GM12865 (cell line): ENCODE measurements around the gene HAGHL.

ENCODE experiments used
- DNase-seq: peaks from one replicate; pipeline ENCODE4 v3.0.0; 2010; ENCODE audit warnings: low read depth
- H3K4me3 ChIP-seq: 2 replicates; pipeline ENCODE4 v1.5.1; 2011; ENCODE audit warnings: mild to moderate bottlenecking, low read depth, low read length, control low read depth
- TF ChIP-seq, protein P1 (sequence below): IDR thresholded peaks from 2 replicates; pipeline ENCODE4 v1.5.1; 2011; ENCODE audit warnings: low read length, control low read depth, low read depth, inconsistent platforms; ENCODE audit not compliant: insufficient read depth; ENCODE audit errors: missing control alignments

The HAGHL gene

DNA sequence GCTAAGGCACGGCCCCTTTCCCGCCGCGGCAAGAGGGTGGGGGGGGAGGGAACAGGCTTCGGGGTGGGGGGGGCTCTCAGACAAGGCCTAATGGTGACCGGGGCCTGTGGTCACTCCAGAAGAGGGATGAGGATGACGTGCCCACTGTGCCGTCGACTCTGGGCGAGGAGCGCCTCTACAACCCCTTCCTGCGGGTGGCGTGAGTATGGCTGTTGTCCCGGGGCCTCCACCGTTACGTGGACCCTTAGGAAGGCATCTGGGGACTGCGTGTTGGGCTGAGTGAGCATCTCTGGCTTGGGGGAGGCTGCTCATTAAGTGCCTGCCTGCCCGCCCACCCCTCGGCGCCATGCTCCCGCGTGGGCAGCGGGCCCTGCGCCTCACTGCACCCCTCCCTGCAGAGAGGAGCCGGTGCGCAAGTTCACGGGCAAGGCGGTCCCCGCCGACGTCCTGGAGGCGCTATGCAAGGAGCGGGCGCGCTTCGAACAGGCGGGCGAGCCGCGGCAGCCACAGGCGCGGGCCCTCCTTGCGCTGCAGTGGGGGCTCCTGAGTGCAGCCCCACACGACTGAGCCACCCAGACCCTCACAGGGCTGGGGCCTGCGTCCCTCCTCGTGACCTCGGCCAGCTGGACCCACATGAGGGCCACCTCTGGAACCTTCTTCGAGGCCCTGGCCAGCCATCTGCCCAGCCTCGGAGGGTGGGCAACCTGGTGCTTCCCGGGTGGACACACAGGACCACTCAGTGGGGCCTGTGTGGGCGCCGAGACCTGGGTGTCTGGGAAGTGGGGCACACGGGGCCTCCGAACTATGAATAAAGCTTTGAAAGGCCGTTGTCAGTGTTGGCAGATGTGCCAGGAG is 2.2 kb downstream of the HAGHL start:
- peak overlapping the region; percentile 78 for H3K4me3 ChIP-seq
- TF ChIP-seq, protein P1, sequence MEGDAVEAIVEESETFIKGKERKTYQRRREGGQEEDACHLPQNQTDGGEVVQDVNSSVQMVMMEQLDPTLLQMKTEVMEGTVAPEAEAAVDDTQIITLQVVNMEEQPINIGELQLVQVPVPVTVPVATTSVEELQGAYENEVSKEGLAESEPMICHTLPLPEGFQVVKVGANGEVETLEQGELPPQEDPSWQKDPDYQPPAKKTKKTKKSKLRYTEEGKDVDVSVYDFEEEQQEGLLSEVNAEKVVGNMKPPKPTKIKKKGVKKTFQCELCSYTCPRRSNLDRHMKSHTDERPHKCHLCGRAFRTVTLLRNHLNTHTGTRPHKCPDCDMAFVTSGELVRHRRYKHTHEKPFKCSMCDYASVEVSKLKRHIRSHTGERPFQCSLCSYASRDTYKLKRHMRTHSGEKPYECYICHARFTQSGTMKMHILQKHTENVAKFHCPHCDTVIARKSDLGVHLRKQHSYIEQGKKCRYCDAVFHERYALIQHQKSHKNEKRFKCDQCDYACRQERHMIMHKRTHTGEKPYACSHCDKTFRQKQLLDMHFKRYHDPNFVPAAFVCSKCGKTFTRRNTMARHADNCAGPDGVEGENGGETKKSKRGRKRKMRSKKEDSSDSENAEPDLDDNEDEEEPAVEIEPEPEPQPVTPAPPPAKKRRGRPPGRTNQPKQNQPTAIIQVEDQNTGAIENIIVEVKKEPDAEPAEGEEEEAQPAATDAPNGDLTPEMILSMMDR = no peak
- DNase-seq = peak; percentile 22

DNA sequence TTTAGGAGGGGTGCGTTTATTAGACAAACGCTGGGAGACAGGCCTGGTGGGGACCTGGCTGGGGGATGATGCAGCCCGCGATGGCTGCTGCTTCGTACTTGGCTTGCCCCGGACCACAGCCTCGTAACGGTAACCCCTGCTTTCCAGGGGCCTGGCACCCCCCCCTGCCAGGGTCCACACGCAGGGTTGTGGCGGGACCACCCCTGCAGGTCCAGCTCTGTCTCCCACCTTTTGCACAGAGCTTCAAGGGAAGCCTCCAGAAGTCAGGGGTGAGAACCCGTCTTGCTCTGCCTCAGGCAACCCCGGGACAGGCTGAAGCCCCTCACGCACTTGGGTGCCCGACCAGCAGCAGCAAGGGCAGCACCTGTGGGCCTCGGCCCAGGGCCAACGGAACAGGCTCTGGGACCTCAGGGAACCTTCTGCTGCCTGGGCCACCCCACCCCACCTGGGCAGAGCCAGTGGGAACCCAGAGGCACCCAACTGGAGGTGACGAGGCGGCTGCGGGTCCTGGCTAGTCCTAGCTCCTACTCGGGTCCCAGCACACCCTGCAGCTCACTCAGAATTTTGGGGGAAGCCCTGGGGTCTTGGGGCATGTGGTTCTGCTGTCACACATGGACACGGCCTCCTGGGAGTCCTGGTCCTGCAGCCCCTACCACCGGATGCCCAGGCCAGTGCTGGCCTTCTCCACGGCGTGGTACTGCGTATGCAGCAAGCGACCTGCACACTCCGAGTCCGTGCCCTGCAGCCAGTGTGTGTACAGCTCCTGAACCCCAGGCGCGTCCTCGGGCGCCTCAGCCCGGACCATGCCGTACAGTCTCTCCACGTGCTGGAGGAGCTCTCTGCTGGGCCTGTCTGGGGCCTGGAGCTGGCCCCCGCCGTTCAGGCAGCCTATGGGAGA is 3.1 kb downstream of the HAGHL start:
- H3K4me3 ChIP-seq = no peak overlapping the region
- DNase-seq = no peak
- TF ChIP-seq, protein P1 = no peak

DNA sequence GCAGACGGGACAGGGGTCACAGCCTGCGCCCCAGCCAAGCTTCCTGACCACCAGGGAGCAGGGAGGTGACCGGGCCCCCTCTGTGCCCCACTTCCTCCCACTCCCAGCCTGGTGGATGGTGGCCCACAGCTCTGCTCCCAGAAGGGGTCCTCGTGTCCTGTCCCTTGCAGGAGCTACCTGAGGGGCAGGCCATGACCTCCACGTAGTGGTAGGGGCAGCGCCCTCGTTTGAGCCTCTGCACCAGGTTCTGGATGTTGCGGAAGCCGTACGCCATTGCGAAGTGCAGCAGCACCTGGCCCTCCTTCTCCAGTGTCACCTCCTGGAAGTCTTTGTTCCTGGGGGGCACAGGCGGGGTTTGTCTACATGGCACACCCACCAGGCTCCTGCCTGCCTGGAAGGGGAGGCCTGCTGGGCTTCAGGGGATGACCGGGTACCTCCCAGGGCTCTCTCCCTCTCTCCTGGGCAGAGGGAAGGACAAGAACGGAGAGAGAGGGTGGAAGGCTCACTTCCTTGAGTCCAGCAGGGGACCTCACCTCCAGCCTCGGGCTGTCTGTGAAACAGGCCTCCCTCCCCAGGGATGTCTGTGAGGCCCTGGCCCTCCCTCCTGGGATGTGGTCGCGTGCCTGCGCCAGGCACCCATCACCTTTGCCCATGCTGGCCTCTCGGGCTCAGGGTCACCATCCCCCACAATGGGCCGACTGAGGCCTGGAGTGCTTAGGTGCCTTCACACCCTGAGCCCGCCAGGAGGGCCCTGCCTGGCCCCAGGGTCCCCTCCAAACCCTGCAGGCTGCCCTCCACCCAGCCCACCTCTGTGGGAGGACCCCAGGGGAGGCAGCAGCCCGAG is 4.0 kb downstream of the HAGHL start:
- peak; percentile 9 for DNase-seq
- TF ChIP-seq, protein P1 = no peak
- no peak overlapping the region for H3K4me3 ChIP-seq

DNA sequence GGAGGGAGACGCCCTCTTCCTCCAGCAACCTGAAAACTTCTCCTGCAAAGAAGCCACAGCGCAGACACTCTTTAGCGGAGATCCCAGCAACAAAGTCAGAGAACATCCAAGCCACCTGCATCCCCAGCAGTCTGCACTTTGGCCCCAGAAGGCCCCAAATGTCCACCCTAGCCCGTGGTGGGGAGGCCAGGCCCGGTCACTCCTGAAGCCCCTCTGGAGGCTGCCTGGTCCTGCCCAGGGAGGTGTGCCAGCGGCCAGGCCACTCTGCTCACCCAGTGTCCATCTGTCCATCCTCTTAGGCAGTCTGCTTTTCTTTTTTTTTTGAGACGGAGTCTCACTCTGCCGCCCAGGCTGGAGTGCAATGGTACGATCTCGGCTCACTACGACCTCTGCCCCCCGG is 5.4 kb downstream of the HAGHL start:
- no peak overlapping the region for H3K4me3 ChIP-seq
- TF ChIP-seq, protein P1 = no peak
- DNase-seq = no peak

DNA sequence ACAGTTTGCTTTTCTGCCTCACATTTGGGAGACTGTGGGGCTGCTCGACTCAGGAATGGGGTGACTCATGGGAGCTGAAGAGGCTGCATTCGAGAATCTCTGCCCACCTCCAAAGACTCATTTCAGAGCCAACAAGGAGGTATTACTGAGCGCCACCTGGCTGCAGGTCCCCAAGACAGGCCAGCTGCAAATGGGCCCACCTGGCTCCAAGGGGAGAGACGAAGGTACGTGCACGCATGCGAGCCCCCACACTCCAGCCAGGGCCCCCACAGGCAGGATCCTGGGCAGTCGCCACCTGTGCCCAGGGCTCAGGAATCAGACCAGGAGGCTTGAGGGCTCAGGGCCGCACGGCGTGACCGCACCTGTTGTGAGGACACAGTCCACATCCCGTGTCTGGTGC is 6.0 kb downstream of the HAGHL start:
- no peak overlapping the region for H3K4me3 ChIP-seq
- DNase-seq = no peak
- TF ChIP-seq, protein P1 = no peak
